ENCODE results near the gene C14orf93. TPM values are rescaled to one million over a fixed set of nuclear protein-coding genes. Genes with fewer than 3 reads are reported as not detected.

Gene C14orf93
- polyA plus RNA-seq, 1 experiment, result 14.7 TPM

- Histone ChIP-seq H3K27me3 (ENCODE audit: control insufficient read depth, insufficient read depth, low read length) (no peaks in the 10 kb centered on the region), H3K36me3 (ENCODE audit: control insufficient read depth, insufficient read depth, low read length) (no peaks in the 10 kb centered on the region), H3K4me3 (ENCODE audit: low read depth, low read length) (no peak overlapping the region)
- POLR2A ChIA-PET, result no interaction called here
- no peak for TF ChIP-seq CTCF (IDR thresholded peaks at IDR 0.05; ENCODE audit: insufficient read depth, low read depth, low read length)
- DNase-seq (ENCODE audit: low read depth), result no peak
- CTCF ChIA-PET, result interaction anchor here (0.6 to 3.2 kb wide), 6 partner anchors 12 to 67 kb away, joined by 3 to 13 read pairs (median 4); no protein-coding TSS in a partner anchor
These were observed 33.8 kb upstream of the C14orf93 start for GRCh38 chr14:23043754-23044153.

- ChIA-PET POLR2A (no interaction called here), CTCF (interaction anchor here (0.6 to 3.2 kb wide), 7 partner anchors 8 to 66 kb away, joined by 3 to 13 read pairs (median 3); no protein-coding TSS in a partner anchor)
- Histone ChIP-seq H3K36me3 (ENCODE audit: control insufficient read depth, insufficient read depth, low read length) (no peaks in the 10 kb centered on the region), H3K27me3 (ENCODE audit: control insufficient read depth, insufficient read depth, low read length) (no peaks in the 10 kb centered on the region), H3K4me3 (ENCODE audit: low read depth, low read length) (no peak overlapping the region)
- no peak for DNase-seq (ENCODE audit: low read depth)
- TF ChIP-seq CTCF (IDR thresholded peaks at IDR 0.05; ENCODE audit: insufficient read depth, low read depth, low read length), result no peak
These were observed 33.2 kb upstream of the C14orf93 start for GRCh38 chr14:23043145-23043544.

GRCh38 chr14:23042162-23042965 lies 32.4 kb upstream of the C14orf93 start, which contains the start of gene PSMB11:
Gene PSMB11, plus strand, starts transcription at chr14:23042212. Its CDS starts 14 bp downstream, at chr14:23042226.
- no peak for DNase-seq (ENCODE audit: low read depth)
- CTCF ChIA-PET, result interaction anchor here (0.9 to 3.2 kb wide), 9 partner anchors 9 to 70 kb away, joined by 3 to 13 read pairs (median 4); no protein-coding TSS in a partner anchor
- POLR2A ChIA-PET, result no interaction called here

GRCh38 chr14:23041729-23042128 lies 31.8 kb upstream of the C14orf93 start:
- ChIA-PET POLR2A (no interaction called here), CTCF (interaction anchor here (0.9 to 3.2 kb wide), 9 partner anchors 9 to 69 kb away, joined by 3 to 13 read pairs (median 4); no protein-coding TSS in a partner anchor)
- Histone ChIP-seq H3K27me3 (ENCODE audit: control insufficient read depth, insufficient read depth, low read length) (no peaks in the 10 kb centered on the region), H3K4me3 (ENCODE audit: low read depth, low read length) (no peak overlapping the region), H3K36me3 (ENCODE audit: control insufficient read depth, insufficient read depth, low read length) (no peaks in the 10 kb centered on the region)
- no peak for DNase-seq (ENCODE audit: low read depth)
- TF ChIP-seq CTCF (IDR thresholded peaks at IDR 0.05; ENCODE audit: insufficient read depth, low read depth, low read length), result no peak

More at GRCh38 chr14:23042162-23042965, 32.4 kb upstream of the C14orf93 start, which contains the start of gene PSMB11:
- TF ChIP-seq CTCF (IDR thresholded peaks at IDR 0.05; ENCODE audit: insufficient read depth, low read depth, low read length), result no peak
- H3K27me3 ChIP-seq (ENCODE audit: control insufficient read depth, insufficient read depth, low read length), result no peaks in the 10 kb centered on the region
- H3K36me3 ChIP-seq (ENCODE audit: control insufficient read depth, insufficient read depth, low read length), result no peaks in the 10 kb centered on the region
- no peak within 1 kb of the TSS for H3K4me3 ChIP-seq (ENCODE audit: low read depth, low read length)

GRCh38 chr14:23040100-23040499 lies 30.2 kb upstream of the C14orf93 start:
- Histone ChIP-seq H3K27me3 (ENCODE audit: control insufficient read depth, insufficient read depth, low read length) (no peaks in the 10 kb centered on the region), H3K4me3 (ENCODE audit: low read depth, low read length) (no peak overlapping the region), H3K36me3 (ENCODE audit: control insufficient read depth, insufficient read depth, low read length) (no peaks in the 10 kb centered on the region)
- TF ChIP-seq CTCF (IDR thresholded peaks at IDR 0.05; ENCODE audit: insufficient read depth, low read depth, low read length), result no peak
- no peak for DNase-seq (ENCODE audit: low read depth)
- ChIA-PET CTCF (interaction anchor here (1.1 to 1.5 kb wide), 4 partner anchors 29 to 54 kb away, joined by 3 to 7 read pairs (median 4); no protein-coding TSS in a partner anchor), POLR2A (no interaction called here)
